ENCODE results near the gene SND1. TPM values are rescaled to one million over a fixed set of nuclear protein-coding genes. Genes with fewer than 3 reads are reported as not detected.
"Not testable (repeated sequence)": the region's sequence is repeated elsewhere in the genome, so short reads cannot be mapped to it uniquely, and the experiment has no call there.

The SND1 gene
- polyA plus RNA-seq, 4 donors, result 142 to 159 (median 148) TPM

DNA sequence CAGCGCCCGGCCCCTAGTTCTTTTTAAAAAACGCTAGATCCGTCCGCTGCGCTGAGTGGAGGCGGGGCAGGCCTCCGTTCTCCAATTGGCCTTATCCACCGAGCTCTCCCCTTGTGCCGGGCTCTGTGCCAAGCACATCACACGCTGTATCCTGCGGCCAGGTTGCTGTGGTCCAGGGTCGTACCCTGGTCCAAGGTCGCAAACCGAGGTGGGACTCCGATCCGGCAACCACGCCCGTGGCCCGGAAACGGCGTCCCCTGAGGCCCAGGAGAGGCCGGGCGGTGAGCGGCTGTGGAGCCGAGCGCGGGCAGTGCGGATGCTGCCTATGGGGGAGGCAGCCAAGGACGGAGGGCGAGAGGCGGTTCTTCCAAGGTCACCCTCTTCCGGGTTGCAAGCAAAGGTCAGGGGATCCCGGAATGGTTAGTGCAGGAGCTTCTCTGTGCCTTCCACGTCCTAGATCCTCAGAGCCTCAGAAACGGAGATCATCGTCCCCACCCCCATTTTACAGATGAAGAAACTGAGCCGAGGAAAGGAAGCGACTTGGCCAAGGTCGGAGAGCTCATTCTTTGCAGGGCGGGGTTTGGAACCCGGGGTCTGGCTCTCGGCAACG is 451.6 kb downstream of the SND1 start:
- no peak for DNase-seq (ENCODE audit: low read depth in 4 of 4, low spot score in 3 of 4)

DNA sequence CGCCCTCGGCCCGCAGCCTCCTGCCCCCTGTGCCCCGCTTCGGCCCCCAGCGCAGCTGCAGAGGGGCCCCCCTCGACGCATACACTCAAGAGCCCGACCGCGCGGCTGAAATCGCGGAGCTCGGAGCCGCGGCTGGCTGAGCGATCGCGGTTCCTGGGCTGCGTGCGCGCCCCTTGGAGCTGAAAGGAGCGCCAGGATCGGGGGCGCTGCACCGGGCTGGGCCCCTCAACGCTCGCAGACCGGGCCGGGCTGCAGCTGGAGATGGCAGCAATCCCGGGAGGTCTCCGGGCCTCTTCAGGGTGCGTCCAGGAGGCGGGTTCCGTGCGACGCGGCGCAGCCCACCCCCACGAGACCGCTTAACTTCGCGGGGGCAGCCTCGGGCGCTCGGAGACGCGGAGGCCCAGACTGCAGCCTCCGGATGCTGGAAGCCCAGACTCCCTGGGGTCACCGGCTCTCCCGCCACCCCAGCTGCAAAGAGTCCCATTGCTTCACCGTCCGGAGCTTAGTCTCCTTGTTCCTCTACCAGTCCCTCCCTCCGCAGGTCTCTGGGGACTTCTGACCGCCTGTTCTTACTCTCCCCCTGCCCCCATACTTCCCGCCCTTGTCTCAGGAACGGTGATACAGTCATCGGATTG is 452.2 kb downstream of the SND1 start:
- DNase-seq (ENCODE audit: low read depth in 4 of 4, low spot score in 3 of 4), result no peak

DNA sequence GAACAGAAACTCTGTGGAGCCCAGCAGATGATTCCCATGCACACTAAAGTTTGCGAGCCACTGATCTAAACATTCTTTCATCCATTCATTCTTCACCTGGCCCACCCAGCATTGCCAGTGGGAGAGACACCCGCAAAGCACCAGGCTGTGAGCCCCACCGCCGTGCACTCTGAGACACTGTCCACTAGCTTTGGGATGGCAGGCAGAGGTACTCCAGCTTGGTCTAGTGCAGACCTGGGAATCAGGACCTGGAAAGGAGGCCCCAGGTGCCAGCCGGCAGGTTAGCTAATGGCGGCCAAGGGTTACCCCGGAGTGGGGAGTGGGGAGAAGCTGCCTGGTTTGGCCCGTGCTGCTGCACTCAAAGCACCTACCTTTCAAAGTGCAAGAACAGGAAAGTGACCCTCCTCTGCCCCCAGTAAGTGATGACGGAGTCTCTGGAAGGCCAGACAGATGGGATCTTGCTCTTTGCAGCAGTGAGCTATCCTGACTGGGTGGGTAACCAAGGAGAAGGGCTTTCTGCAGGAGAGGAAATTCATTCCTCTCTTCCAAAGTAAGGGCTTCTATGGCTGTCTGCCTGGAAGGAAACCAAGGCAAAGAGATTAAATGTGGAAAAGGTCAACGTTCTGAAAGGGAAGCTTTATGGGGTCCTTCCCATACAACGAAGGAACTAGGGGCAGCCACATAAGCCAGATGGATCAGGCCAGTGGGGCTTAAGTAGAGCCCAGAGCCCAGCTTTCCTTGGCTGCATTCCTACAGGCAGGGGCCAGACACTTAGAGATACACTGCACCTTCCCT is 453.4 kb downstream of the SND1 start:
- DNase-seq (ENCODE audit: low read depth in 4 of 4, low spot score in 3 of 4), result no peak

DNA sequence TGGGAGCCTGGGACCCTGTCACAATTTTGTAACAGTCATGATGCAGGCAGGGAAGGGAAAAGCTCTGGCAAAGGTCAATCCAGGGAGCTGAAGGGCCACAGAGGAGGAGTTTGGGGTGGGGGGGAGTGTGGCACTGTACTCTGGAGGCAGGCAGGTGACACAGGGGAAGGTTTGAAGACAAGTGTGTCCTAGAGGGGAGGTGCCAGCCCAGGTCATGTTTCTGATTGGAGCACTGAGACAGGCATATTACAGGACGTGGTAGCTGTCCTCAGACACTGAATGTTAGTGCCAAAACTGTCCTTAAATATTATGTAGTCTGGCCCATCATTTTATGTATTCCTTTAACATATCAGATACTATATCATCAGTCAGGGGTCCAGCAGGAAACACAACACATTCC is 454.8 kb downstream of the SND1 start:
- DNase-seq (ENCODE audit: low read depth in 4 of 4, low spot score in 3 of 4), result no peak

DNA sequence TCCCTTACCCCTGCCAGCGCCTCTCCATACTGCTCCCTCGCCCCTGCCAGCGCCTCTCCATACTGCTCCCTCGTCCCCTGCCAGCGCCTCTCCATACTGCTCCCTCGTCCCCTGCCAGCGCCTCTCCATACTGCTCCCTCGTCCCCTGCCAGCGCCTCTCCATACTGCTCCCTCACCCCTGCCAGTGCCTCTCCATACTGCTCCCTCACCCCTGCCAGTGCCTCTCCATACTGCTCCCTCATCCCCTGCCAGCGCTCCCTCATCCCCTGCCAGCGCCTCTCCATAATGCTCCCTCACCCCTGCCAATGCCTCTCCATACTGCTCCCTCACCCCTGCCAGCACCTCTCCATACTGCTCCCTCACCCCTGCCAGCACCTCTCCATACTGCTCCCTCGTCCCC is 455.5 kb downstream of the SND1 start:
- DNase-seq (ENCODE audit: low read depth in 4 of 4, low spot score in 3 of 4), result not testable (repeated sequence)

DNA sequence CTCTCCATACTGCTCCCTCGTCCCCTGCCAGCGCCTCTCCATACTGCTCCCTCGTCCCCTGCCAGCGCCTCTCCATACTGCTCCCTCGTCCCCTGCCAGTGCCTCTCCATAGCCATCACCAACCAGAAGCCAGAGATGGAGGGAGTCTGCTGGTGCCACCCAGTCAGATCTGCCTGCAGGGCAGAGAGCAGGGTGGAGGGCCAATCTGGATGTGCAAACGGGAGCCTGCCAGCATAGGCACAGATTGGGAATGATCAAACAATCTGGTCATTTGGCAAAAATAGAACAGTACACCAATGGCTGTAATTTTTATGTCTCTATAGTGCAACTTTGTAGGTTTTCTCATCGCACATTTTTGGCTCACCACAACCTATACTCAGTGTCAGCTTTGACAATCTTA is 456.1 kb downstream of the SND1 start:
- DNase-seq (ENCODE audit: low read depth in 4 of 4, low spot score in 3 of 4), result no peak

DNA sequence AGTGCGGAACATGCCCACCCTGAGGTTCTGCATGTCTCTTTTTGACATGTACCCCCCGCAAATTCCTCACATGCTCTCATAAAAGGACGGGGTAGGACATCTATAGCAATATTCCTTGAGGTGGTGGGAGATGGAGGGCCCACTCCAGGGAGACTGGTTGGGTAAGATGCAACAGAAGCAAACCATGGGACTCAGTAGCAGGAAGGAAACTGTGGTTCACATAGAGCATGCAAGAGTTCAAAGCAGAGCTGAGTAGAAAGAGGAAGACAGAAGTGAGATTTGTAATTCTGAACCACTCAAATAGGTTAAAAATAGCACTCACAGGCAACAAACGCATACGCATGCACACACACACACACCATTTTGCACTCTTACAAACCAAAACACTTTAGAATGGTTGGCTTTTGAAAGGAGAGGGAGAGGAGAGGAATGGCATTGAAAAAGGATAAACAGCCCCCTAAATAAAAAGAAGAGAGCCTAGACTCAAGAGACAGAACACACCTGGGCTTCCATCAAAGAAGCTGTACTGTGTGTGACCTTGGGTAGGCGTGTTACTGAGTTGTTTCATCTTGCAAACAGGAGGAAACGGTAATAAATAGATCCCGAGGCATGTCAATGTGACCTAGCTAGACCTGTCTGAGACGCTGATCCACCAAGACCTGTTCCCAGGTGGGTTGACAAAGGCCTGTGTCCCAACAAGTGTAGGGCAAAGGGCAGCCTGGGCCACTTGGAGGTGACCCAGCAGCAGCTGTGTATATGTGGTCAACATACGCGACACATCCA is 456.8 kb downstream of the SND1 start:
- no peak for DNase-seq (ENCODE audit: low read depth in 4 of 4, low spot score in 3 of 4)

DNA sequence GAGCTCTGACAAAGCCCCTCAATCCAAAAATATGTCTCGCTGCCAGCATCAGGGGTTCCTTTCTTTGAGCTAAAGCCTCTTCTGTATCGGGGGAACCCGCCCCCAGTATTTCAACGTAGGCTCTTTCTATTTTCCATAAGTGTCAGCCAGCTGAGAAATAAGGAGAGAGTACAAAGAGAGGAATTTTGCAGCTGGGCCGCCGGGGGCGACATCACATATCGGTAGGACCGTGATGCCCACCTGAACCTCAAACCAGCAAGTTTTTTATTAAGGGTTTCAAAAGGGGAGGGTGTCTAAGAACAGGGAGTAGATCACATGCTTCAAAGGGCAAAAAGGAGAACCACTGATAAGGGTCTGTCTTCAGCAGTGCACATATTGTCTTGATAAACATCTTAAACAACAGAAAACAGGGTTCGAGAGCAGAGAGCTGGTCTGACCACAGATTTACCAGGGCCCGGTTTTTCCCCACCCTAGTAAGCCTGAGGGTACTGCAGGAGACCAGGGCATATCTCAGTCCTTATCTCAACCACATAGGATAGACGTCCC is 457.5 kb downstream of the SND1 start:
- DNase-seq (ENCODE audit: low read depth in 4 of 4, low spot score in 3 of 4), result not testable (repeated sequence)

DNA sequence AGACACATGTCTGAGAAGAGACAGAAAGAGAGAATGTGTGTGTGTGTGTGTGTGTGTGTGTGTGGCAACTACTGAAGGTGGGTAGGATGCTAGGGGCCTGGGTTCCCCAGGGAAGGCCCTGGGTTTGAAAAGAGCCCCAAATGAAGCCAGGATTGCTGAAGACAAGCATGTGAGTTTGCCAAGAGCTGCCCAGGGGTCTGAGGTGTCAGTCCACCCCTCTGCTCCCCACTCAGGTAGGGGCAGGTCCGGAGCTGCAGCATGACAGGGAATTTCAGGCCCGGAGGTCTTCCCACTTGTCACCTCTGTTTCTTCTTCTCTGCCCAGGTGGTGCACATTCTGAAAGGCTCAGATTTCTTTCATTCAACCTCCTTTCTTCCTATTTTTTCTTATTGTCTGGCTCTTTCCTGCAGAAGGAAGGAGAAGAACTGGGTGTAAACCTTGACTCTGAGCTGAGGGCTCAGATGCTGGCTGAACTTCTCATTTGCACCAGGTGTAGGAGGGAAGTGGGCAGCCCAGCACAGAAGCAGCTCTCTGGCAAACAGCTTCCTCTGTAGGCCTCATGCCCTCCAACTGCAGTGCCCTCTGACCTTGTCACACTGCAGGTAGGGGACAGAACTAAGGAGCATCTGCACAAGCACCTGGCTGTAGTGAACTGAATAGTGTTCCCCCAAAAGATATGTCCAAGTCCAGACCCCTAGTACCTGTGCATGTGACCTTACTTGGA is 458.8 kb downstream of the SND1 start:
- DNase-seq (ENCODE audit: low read depth in 4 of 4, low spot score in 3 of 4), result no peak

DNA sequence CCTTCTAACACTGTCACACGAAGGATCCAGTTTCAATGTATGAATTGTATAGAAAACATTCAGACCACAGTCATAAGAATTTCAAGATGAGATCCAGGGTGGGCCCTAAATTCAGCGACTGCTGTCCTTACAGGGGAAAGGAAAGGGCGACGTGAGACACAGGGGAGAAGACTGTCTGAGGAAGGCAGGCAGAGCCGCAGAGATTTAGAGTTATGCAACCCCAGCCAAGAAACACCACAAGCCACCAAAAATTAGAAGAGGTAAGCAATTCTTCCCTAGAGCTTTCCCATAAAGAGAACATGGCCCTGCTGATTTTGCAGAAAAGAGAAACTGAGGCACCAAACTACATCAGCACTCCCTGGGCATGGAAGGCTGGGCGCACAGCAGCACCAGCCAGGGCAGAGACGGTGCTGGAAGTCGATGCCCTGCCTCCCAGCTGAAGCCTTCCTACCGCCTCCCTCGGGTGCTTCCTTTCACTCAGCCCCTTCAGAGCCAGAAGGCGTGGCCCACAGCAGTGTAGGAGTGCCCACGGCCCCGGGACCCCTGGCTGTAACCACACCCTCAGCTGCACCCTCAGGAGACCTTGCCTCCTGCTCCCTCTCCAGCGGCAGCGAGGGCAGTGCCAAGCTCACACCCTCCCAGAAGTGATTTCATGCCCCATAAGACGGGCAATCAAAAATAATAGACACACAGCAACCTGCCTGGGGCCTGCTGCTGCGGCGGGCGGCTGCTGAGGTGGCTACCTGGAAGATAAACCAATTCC is 460.2 kb downstream of the SND1 start:
- DNase-seq (ENCODE audit: low read depth in 4 of 4, low spot score in 3 of 4), result no peak

DNA sequence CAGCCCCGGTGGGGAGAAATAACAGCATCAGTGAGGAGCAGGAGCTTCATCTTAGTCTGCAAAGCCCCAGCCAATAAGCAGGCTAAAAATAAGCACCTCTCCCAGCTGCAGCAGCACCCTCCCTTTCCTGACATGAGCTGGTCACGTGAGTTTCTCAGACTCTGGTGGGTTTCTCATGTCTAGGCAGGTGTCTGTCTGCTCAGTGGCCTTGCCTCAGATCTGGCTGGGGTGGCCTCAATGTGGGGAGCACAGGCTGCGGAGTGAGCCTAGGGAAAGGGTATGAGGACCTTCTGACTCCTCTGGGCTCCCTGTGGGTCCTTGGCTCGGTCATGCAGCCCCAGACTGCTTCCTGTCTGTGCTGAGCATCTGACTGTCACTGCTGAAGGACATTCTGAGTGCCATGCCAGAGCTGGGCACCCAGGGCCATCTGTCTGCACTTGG is 460.8 kb downstream of the SND1 start:
- DNase-seq (ENCODE audit: low read depth in 4 of 4, low spot score in 3 of 4), result no peak

DNA sequence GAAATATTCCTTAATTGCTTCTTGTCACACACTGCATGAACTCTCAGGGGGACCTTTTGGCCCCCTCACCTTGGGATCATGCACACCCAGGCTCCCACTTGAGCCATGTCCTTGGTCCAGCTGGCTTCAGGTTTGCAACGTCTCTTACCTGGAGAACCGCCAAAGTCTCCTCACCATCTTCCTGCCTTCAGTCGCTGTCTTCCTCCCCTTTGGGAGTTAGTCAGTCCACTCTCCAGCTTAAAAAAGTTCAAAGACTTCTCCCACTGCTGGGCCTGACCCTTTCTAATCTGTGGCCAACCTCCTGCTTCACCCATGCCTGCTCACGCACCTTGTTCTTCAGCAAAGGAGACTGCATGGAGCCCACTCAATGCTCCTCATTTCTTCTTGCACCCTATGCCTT is 461.8 kb downstream of the SND1 start:
- DNase-seq (ENCODE audit: low read depth in 4 of 4, low spot score in 3 of 4), result no peak

DNA sequence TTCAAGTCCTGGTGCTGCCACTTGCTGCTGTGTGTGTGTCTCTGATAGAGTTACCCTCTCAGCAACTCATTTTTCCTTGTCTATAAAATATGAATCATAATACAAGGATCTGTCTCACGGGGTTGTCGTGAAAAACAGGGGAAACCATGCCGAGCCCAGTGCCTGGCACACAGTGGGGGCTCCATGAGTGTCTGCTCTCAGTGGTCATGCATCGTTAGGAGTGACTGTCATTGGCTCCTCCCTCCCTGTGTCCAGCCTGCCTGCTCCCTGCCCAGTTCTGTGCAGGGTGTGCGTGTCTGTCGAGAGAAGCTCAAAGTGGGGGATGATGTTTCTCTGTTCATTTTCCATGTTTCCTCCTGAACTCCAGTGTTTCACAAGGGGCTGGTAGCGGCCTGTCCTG is 462.8 kb downstream of the SND1 start:
- no peak for DNase-seq (ENCODE audit: low read depth in 4 of 4, low spot score in 3 of 4)

DNA sequence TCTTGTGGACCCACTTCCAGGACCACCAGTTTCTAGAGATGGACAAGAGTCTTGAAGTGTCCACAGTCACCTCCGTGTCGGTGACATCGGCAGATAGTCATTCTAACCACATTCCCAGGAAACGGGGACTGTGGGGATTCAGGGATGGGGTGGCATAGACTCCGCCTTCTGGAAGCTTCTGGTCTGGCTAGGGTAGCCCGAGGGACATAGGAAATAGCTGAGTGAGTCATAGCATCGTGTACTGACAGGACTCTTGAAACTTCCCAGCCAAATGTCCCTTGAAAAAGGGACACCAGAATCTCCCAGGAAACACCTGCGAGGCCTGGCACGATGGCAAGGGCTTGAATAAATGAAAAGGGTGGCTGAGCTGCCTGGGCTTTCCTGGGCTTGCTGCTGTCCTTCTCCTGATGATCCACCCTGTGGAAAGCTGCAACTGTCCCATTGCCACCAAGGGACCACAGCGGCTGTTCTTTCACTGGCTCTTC is 463.4 kb downstream of the SND1 start:
- DNase-seq (ENCODE audit: low read depth in 4 of 4, low spot score in 3 of 4), result no peak

DNA sequence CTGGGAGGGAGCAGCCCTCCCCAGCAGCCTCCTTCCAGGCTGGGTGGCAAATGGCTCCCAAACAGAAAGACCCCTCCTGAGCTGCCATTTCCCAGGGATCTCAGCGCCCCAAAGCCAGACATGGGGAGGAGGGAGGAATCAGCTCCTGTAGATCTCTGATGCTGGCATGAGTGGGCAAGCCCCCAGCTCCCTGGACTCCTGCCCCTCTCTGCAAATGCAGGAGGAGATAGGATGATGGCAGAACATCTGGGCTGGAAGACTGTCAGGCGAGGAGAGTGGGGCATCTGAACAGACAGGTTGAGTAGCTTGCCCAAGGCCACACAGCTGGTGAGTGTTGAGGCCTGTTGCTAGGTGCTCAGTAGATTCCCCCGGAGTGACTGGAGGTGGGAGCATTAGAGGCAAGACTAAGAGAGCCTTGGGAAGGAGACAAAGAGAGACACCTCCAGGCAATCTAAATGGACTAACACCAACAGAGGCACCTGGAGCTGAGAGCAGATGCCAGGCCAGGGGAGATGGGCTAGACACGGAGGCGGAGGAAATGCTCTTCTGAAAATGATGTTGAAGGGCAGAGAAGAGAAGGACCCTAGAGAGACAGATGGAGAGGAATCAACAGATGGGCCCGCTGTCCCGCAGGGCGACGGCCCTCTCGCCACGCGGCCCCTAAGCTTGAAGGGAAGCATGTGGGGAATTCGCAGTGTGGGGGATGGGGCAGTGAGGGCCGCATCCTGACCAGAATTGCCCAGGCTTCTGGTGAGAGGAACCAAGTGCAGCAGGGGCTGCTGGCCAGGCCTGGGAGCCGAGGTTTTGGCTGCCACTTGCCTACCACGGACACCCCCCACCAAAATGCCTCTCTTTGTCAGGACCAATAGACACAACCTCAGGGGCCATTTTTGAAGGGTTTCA is 464.1 kb downstream of the SND1 start:
- no peak for DNase-seq (ENCODE audit: low read depth in 4 of 4, low spot score in 3 of 4)

DNA sequence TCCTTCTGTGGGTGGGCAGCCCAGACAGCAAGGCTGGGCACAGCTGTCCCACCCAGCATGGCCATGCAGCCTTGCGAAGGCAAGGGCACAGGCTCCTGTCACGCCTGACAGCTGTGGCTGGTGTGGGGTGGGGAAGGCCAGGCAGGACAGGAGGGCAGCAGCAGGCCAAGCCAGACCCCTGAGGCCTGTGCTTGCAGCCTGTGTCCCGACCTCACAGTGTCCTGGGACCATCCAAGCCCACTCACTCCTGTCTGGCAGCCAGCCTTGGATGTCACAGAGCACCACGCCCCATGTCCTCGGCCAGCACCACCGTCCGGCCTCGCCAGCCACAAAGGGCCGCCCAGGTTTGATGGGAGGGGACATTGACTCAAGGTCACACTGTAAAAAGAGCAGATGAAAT is 464.7 kb downstream of the SND1 start:
- no peak for DNase-seq (ENCODE audit: low read depth in 4 of 4, low spot score in 3 of 4)

DNA sequence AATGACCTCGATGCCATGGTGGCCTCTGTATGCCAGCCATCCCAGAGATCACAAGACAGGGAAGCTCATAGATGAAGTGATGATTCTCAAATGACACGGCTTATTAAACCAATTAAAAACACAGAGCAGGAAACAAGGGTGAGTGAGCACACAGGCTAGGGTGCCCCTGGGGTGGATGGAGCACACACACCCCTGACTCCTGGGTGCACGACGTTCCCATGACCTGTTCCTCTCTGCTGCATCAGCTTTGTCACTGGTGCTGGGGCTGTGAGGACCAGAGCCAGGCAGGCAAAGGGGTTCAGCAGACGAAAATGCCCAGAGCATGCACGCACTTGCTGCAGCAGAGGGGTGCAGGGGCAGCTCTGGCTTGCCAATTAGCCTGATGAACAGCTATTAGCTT is 465.7 kb downstream of the SND1 start:
- DNase-seq (ENCODE audit: low read depth in 4 of 4, low spot score in 3 of 4), result no peak

DNA sequence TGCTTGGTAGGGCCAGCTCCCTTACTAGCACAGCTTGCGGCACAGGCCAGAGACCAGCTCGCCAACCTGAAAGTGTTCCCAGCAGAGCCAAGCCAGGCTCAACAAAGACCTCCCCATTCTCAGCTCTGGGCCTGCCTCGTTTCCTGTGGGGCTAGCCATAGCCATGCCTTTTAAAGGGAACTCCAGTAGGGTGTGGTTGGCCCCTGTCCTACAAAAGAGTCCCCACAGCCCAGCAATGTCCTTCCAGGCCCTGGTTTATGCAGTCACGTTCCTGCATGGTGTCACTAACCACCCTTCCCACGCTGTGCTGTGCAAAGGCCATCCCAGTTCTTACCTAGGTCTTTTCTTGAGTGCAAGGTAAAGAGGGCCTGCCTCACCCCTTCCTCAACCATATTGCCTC is 467.0 kb downstream of the SND1 start:
- DNase-seq (ENCODE audit: low read depth in 4 of 4, low spot score in 3 of 4), result no peak

All from right renal pelvis (tissue), 4 donors.